Measurements from ENCODE around the gene SVOP.
A peak's percentile ranks its signal among the peaks of the same experiment; 100 is the strongest.

SVOP gene

DNA sequence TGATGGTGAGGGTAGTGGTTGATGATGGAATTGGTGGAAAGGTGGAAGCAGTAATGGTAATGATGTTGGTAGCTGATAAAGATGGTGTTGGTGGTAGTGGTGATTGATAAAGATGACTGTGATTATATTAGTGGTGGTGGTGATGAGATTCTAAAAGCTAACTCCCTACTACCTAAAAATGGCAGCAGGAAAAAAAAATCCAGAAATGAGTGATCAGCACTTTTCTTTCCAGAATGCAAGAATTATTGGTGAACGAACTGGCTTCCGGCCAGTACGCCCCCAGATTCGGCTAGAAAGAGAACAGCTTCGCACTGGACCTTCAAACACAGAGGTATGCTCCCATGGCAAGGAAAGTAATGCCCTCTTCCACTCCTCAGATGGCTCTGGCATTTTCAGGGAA lies 121.7 kb downstream of the SVOP start:
- TF ChIP-seq, protein P1, sequence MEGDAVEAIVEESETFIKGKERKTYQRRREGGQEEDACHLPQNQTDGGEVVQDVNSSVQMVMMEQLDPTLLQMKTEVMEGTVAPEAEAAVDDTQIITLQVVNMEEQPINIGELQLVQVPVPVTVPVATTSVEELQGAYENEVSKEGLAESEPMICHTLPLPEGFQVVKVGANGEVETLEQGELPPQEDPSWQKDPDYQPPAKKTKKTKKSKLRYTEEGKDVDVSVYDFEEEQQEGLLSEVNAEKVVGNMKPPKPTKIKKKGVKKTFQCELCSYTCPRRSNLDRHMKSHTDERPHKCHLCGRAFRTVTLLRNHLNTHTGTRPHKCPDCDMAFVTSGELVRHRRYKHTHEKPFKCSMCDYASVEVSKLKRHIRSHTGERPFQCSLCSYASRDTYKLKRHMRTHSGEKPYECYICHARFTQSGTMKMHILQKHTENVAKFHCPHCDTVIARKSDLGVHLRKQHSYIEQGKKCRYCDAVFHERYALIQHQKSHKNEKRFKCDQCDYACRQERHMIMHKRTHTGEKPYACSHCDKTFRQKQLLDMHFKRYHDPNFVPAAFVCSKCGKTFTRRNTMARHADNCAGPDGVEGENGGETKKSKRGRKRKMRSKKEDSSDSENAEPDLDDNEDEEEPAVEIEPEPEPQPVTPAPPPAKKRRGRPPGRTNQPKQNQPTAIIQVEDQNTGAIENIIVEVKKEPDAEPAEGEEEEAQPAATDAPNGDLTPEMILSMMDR (IDR thresholded peaks at IDR 0.05; ENCODE audit: insufficient read depth, missing control alignments) = no peak
- no peak for DNase-seq (ENCODE audit: insufficient read length, low spot score)
- FAIRE-seq = no peak

DNA sequence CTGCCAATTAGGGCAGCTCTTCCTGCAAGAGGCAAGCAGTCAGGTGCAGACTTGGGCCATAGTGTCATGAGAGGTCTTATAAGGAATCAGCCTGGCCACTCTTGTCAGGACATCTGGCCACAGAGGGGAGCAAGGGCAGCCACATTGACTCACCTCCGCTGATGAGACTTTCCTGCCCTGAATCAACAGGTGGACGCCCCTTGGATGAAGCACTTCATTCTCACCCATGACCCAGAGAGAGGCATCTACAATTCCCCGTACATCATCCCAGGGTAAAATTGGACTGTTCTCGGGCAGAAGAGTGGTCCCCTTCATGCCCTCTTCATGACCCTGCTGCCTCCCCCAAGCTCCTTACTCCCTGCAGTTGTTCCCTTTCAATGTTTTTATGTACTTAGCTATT lies 124.1 kb downstream of the SVOP start:
- DNase-seq (ENCODE audit: insufficient read length, low spot score) = no peak
- TF ChIP-seq, protein P1 (IDR thresholded peaks at IDR 0.05; ENCODE audit: insufficient read depth, missing control alignments) = no peak
- FAIRE-seq = no peak

DNA sequence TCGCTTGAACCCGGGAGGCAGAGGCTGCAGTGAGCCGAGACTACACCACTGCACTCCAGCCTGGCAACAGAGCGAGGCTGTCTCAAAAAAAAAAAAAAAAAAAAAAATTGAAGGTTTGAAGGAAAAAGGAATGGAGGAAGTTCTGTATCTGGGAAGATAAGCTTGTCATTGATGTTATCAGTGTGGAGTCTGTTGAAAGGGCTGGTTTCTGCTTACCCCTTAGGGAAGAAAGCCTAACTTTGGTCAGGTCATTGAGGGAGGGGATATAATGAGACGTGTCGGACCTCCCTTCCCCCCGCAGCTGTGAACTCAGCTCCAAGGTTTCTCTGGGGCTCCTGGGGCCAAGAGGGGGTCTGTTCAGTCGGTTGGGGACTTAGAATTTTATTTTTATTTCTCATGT lies 124.5 kb downstream of the SVOP start:
- DNase-seq (ENCODE audit: insufficient read length, low spot score) = no peak
- FAIRE-seq = no peak
- TF ChIP-seq, protein P1 (IDR thresholded peaks at IDR 0.05; ENCODE audit: insufficient read depth, missing control alignments) = no peak

DNA sequence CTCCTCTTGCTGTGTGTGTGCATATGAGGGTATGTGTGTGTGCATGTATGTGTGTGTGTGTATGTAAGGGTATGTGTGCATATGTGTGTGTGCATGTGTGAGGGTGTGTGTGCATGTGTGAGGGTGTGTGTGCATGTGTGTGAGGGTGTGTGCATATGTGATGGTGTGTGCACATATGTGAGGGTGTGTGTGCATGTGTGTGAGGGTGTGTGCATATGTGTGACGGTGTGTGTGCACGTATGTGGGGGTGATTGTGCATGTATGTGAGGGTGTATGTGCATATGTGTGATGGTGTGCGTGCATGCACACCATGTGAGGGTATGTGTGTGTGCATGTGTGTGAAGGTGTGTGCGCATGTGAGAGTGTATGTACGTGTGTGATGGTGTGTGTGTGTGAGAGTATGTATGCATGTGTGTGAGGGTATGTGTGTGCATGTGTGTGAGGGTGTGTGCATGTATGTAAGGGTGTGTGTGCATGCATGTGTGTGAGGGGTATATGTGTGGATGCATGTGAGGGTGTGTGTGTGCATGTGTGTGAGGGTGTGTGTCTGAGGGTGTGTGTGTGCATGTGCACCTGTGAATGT lies 125.6 kb downstream of the SVOP start:
- DNase-seq (ENCODE audit: insufficient read length, low spot score) = no peak
- no peak for FAIRE-seq
- TF ChIP-seq, protein P1 (IDR thresholded peaks at IDR 0.05; ENCODE audit: insufficient read depth, missing control alignments) = no peak

DNA sequence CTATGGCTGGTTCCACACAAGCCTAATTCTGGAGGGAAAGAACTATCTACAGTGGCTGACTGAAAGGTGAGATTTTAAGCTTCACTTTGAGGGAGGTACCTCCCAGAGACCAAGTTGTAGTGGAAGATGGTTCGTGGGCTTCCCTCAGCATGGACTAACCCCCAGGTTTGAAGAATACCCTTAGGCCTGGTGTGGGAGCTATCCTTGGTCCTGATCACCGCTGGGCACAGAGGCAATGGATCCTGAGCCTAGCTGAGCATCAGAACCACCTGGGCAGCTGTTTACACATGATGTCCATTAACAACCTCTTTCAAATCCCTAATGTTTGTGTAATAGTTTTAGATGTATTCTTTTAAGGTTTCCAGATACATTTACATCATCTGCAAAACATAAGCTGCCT lies 130.7 kb downstream of the SVOP start:
- TF ChIP-seq, protein P1 (IDR thresholded peaks at IDR 0.05; ENCODE audit: insufficient read depth, missing control alignments) = no peak
- FAIRE-seq = no peak
- no peak for DNase-seq (ENCODE audit: insufficient read length, low spot score)

DNA sequence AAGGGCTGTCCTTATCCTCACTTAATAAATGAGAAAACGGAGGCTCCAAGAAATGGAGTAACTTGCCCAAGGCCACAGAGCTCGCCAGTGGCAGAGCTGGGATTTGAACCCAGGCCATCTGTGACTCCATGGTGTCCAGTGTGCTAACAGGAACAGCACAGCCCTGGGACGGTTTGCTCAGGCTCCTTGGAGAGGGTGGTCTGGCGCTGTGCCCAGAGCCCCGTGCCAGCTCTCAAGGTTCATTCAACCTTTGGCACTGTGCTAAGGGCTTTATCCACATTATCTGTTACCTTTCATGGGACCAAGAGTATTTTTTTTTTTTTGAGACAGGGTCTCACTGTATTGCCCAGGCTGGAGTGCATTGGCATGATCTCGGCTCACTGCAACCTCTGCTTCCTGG lies 132.8 kb downstream of the SVOP start:
- TF ChIP-seq, protein P1 (IDR thresholded peaks at IDR 0.05; ENCODE audit: insufficient read depth, missing control alignments) = no peak
- DNase-seq (ENCODE audit: insufficient read length, low spot score) (no peak), FAIRE-seq (no peak)

- peak; percentile 33 for DNase-seq (ENCODE audit: insufficient read length, low spot score)
- TF ChIP-seq, protein P1 (IDR thresholded peaks at IDR 0.05; ENCODE audit: insufficient read depth, missing control alignments) = no peak
- FAIRE-seq = no peak
These were observed 133.8 kb downstream of the SVOP start for GRCh38 chr12:108886873-108887629.

Data from D721Med (cell line).